ENCODE measurements around the gene DYNLT2B. TPM values are rescaled to one million over a fixed set of nuclear protein-coding genes. Genes with fewer than 3 reads are reported as not detected.

Gene DYNLT2B
- total and polyA plus RNA-seq, 2 experiments from 2014 or later = 9.6 to 39.7 TPM

- Histone ChIP-seq H3K4me3 (no peak overlapping the region), H3K4me1 (ENCODE audit: insufficient read depth) (no peaks in the 10 kb centered on the region), H3K9ac (no peak overlapping the region), H3K27ac (no peak overlapping the region), H3K9me3 (ENCODE audit: low read depth) (no peaks in the 10 kb centered on the region), H2AFZ (no peak overlapping the region), H3K4me2 (ENCODE audit: unreplicated experiment) (no peak overlapping the region), H3K79me2 (ENCODE audit: insufficient read depth) (no peaks in the 10 kb centered on the region), H3K27me3 (replicated peaks; ENCODE audit: insufficient read depth) (no peaks in the 10 kb centered on the region), H3F3A (ENCODE audit: insufficient read depth) (no peaks in the 10 kb centered on the region), H3K9me2 (ENCODE audit: insufficient read depth) (no peaks in the 10 kb centered on the region), H4K20me1 (ENCODE audit: insufficient read depth) (no peaks in the 10 kb centered on the region), H3K36me3 (ENCODE audit: low read depth) (no peaks in the 10 kb centered on the region)
- DNase-seq = no peak
- WGBS, 2 experiments (ENCODE audit: low coverage in 1 of 2, low lambda C conversion rate in 2 of 2, missing lambda C conversion rate in 2 of 2) = 53 to 55% methylated on average over 9 to 12 of the region's 12 CpGs
- in situ Hi-C loops (cut with MboI) = no loop called here
- TF ChIP-seq EZH2 (IDR thresholded peaks at IDR 0.05; ENCODE audit: insufficient read depth, poor library complexity, severe bottlenecking) = no peak
- TF ChIP-seq EZH2phosphoT487 (IDR thresholded peaks at IDR 0.05; ENCODE audit: insufficient read depth, low read depth) = no peak
Measured at GRCh38 chr3:196335503-196335948, 17.5 kb upstream of the DYNLT2B start.

DNA sequence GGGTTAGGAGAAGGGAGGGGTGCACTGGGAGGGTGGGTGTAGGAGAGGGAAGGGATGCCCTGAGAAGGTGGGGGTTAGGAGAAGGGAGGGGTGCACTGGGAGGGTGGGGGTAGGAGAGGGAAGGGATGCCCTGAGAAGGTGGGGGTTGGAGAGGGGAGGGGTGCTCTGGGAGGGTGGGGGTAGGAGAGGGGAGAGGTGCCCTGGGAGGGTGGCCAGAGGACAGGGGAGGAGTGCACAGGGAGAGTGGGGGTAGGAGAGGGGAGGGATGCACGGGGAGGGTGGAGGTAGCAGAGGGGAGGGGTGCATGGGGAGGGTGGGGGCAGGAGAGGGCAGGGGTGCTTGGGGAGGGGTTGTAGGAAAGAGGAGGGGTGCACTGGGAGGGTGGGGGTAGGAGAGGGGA, 16.9 kb upstream of the DYNLT2B start:
- 25% methylated on average over 1 of the region's 1 CpG; no CpG with 5 or more reads in 1 of the 2 experiments for WGBS, 2 experiments (ENCODE audit: low coverage in 1 of 2, low lambda C conversion rate in 2 of 2, missing lambda C conversion rate in 2 of 2)
- in situ Hi-C loops (cut with MboI) = no loop called here
- no peaks in the 10 kb centered on the region for H3K9me3 ChIP-seq (ENCODE audit: low read depth)
- H4K20me1 ChIP-seq (ENCODE audit: insufficient read depth) = no peaks in the 10 kb centered on the region
- no peak overlapping the region for H3K9ac ChIP-seq
- no peak overlapping the region for H2AFZ ChIP-seq
- no peak overlapping the region for H3K27ac ChIP-seq
- H3K9me2 ChIP-seq (ENCODE audit: insufficient read depth) = no peaks in the 10 kb centered on the region
- H3K36me3 ChIP-seq (ENCODE audit: low read depth) = no peaks in the 10 kb centered on the region
- no peak overlapping the region for H3K4me2 ChIP-seq (ENCODE audit: unreplicated experiment)
- H3K79me2 ChIP-seq (ENCODE audit: insufficient read depth) = no peaks in the 10 kb centered on the region
- no peaks in the 10 kb centered on the region for H3K27me3 ChIP-seq (replicated peaks; ENCODE audit: insufficient read depth)
- no peak for DNase-seq
- TF ChIP-seq EZH2phosphoT487 (IDR thresholded peaks at IDR 0.05; ENCODE audit: insufficient read depth, low read depth) (no peak), EZH2 (IDR thresholded peaks at IDR 0.05; ENCODE audit: insufficient read depth, poor library complexity, severe bottlenecking) (no peak)
- no peaks in the 10 kb centered on the region for H3K4me1 ChIP-seq (ENCODE audit: insufficient read depth)
- no peak overlapping the region for H3K4me3 ChIP-seq
- H3F3A ChIP-seq (ENCODE audit: insufficient read depth) = no peaks in the 10 kb centered on the region

DNA sequence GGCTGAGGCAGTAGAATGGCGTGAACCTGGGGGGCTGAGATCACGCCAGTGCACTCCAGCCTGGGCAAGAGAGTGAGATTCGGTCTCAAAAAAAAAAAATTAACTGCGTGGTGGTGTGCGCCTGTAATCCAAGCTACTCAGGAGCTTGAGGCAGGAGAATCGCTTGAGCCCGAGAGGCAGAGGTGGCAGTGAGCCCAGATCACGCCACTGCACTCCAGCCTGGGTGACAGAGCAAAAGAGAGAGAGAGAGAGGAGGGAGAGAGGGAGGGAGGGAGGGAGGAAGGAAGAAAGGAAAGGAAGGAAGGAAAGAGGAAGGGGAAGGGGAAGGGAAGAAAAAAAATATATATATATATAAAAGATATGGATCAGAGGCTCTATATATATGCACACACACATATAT, 14.1 kb upstream of the DYNLT2B start:
- no peak overlapping the region for H3K4me2 ChIP-seq (ENCODE audit: unreplicated experiment)
- in situ Hi-C loops (cut with MboI) = no loop called here
- no peak overlapping the region for H3K4me3 ChIP-seq
- TF ChIP-seq EZH2 (IDR thresholded peaks at IDR 0.05; ENCODE audit: insufficient read depth, poor library complexity, severe bottlenecking) (no peak), EZH2phosphoT487 (IDR thresholded peaks at IDR 0.05; ENCODE audit: insufficient read depth, low read depth) (no peak)
- no peaks in the 10 kb centered on the region for H3K27me3 ChIP-seq (replicated peaks; ENCODE audit: insufficient read depth)
- DNase-seq = no peak
- H3K9me2 ChIP-seq (ENCODE audit: insufficient read depth) = no peaks in the 10 kb centered on the region
- H3K36me3 ChIP-seq (ENCODE audit: low read depth) = no peaks in the 10 kb centered on the region
- no peaks in the 10 kb centered on the region for H3K9me3 ChIP-seq (ENCODE audit: low read depth)
- H4K20me1 ChIP-seq (ENCODE audit: insufficient read depth) = no peaks in the 10 kb centered on the region
- H3K4me1 ChIP-seq (ENCODE audit: insufficient read depth) = peaks cover 6% of the 10 kb centered on the region; the same call in 1 of the 2 replicates
- no peaks in the 10 kb centered on the region for H3K79me2 ChIP-seq (ENCODE audit: insufficient read depth)
- WGBS, 2 experiments (ENCODE audit: low coverage in 1 of 2, low lambda C conversion rate in 2 of 2, missing lambda C conversion rate in 2 of 2) = 52 to 55% methylated on average over 7 to 8 of the region's 8 CpGs
- no peaks in the 10 kb centered on the region for H3F3A ChIP-seq (ENCODE audit: insufficient read depth)
- no peak overlapping the region for H2AFZ ChIP-seq
- no peak overlapping the region for H3K9ac ChIP-seq
- no peak overlapping the region for H3K27ac ChIP-seq

DNA sequence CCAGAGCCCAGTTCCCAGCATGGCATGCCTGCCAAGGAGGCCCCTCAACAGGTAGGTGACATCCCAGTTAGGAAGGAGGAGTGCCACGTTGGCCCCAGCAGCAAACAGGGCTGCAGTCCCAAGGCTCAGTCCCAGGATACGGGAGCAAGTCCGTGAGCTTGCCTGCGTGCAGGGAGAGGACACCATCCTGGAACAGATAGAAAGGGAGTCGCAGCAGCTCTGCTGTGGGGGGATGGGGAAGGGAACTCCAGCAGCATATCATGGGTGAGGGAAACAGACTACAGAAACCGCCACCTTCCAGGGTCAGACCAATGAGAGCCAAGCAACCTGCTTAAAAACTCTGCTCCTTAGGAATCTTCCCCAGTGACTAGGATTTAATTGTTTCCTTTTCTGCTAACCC, 9.4 kb upstream of the DYNLT2B start:
- Histone ChIP-seq H3K9ac (no peak overlapping the region), H2AFZ (0 out of 2 replicates have a peak overlapping the region, but pooled peaks have one; percentile 36), H3K4me2 (ENCODE audit: unreplicated experiment) (no peak overlapping the region)

More for the DNA sequence above, 9.4 kb upstream of the DYNLT2B start:
- no peaks in the 10 kb centered on the region for H3K27me3 ChIP-seq (replicated peaks; ENCODE audit: insufficient read depth)
- in situ Hi-C loops (cut with MboI) = no loop called here
- TF ChIP-seq EZH2phosphoT487 (IDR thresholded peaks at IDR 0.05; ENCODE audit: insufficient read depth, low read depth) (no peak), EZH2 (IDR thresholded peaks at IDR 0.05; ENCODE audit: insufficient read depth, poor library complexity, severe bottlenecking) (no peak)
- H3K9me3 ChIP-seq (ENCODE audit: low read depth) = no peaks in the 10 kb centered on the region
- no peak overlapping the region for H3K27ac ChIP-seq
- no peaks in the 10 kb centered on the region for H4K20me1 ChIP-seq (ENCODE audit: insufficient read depth)
- WGBS, 2 experiments (ENCODE audit: low coverage in 1 of 2, low lambda C conversion rate in 2 of 2, missing lambda C conversion rate in 2 of 2) = 18 to 26% methylated on average over 6 of the region's 6 CpGs
- peak; percentile 19 for DNase-seq
- H3K79me2 ChIP-seq (ENCODE audit: insufficient read depth) = no peaks in the 10 kb centered on the region
- peaks cover 6% of the 10 kb centered on the region; the same call in 1 of the 2 replicates for H3K4me1 ChIP-seq (ENCODE audit: insufficient read depth)
- H3F3A ChIP-seq (ENCODE audit: insufficient read depth) = no peaks in the 10 kb centered on the region
- no peaks in the 10 kb centered on the region for H3K36me3 ChIP-seq (ENCODE audit: low read depth)
- no peaks in the 10 kb centered on the region for H3K9me2 ChIP-seq (ENCODE audit: insufficient read depth)
- H3K4me3 ChIP-seq = no peak overlapping the region; the same call in 1 of the 2 replicates
